Measurements from ENCODE around the gene HERPUD2. TPM values are rescaled to one million over a fixed set of nuclear protein-coding genes. Genes with fewer than 3 reads are reported as not detected.
"Not testable (repeated sequence)": the region's sequence is repeated elsewhere in the genome, so short reads cannot be mapped to it uniquely, and the experiment has no call there.

The HERPUD2 gene
- total RNA-seq, 1 donor from 2014 or later = 29.8 TPM

- TF ChIP-seq, protein P1, sequence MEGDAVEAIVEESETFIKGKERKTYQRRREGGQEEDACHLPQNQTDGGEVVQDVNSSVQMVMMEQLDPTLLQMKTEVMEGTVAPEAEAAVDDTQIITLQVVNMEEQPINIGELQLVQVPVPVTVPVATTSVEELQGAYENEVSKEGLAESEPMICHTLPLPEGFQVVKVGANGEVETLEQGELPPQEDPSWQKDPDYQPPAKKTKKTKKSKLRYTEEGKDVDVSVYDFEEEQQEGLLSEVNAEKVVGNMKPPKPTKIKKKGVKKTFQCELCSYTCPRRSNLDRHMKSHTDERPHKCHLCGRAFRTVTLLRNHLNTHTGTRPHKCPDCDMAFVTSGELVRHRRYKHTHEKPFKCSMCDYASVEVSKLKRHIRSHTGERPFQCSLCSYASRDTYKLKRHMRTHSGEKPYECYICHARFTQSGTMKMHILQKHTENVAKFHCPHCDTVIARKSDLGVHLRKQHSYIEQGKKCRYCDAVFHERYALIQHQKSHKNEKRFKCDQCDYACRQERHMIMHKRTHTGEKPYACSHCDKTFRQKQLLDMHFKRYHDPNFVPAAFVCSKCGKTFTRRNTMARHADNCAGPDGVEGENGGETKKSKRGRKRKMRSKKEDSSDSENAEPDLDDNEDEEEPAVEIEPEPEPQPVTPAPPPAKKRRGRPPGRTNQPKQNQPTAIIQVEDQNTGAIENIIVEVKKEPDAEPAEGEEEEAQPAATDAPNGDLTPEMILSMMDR (conservative IDR thresholded peaks at IDR 0.05) = no peak
- H3K4me3 Mint-ChIP-seq = no peak overlapping the region
- no peaks in the 10 kb centered on the region for H3K27me3 Mint-ChIP-seq
- no peak overlapping the region for H3K27ac Mint-ChIP-seq
- H3K36me3 Mint-ChIP-seq = peaks cover 29% of the 10 kb centered on the region
- peaks cover 6% of the 10 kb centered on the region for H3K9me3 Mint-ChIP-seq
- no peaks in the 10 kb centered on the region for H3K4me1 Mint-ChIP-seq (ENCODE audit: unreplicated experiment)
- no peak for DNase-seq (ENCODE audit: extremely low spot score, unreplicated experiment)
Observed at GRCh38 chr7:35680403-35681013, 14.4 kb downstream of the HERPUD2 start.

DNA sequence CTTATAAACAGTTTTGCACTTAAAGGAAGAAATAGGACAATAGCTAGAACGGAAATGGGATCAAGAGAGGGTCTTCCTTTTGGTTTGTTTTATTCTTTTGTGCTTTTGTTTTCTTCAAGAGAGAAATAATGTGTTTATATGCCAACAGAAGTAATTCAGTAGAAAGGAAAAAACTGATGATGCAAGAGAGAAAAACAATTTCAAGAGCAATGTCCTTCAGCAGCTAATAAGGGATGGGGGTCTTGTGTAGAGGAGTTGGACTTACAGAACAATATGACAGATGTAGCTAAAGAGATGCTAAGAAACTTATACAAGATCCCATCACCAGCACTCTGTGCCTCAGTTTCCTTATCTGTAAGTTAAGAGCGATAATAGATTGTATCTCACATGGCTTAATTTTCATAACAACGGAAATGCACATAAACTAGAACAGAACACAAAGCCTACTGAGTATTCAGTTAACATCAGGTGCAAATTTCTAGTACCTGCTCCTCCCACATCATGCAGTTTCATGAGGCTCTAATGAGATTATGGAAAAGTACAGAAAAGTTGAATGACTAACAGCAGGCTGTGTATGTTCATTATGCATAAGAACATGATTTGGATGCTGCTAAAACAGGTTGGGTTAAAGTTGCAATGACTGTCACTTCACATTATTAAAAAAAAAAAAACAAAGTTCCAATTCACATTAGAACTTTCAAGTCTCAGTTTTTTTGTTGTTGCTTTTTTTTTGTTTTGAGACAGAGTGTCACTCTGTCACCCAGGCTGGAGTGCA, 17.2 kb downstream of the HERPUD2 start:
- no peak overlapping the region for H3K27ac Mint-ChIP-seq
- H3K36me3 Mint-ChIP-seq = peaks cover 18% of the 10 kb centered on the region
- H3K9me3 Mint-ChIP-seq = no peaks in the 10 kb centered on the region
- DNase-seq (ENCODE audit: extremely low spot score, unreplicated experiment) = no peak
- TF ChIP-seq, protein P1 (conservative IDR thresholded peaks at IDR 0.05) = no peak
- H3K27me3 Mint-ChIP-seq = no peaks in the 10 kb centered on the region
- H3K4me1 Mint-ChIP-seq (ENCODE audit: unreplicated experiment) = no peaks in the 10 kb centered on the region
- H3K4me3 Mint-ChIP-seq = no peak overlapping the region

DNA sequence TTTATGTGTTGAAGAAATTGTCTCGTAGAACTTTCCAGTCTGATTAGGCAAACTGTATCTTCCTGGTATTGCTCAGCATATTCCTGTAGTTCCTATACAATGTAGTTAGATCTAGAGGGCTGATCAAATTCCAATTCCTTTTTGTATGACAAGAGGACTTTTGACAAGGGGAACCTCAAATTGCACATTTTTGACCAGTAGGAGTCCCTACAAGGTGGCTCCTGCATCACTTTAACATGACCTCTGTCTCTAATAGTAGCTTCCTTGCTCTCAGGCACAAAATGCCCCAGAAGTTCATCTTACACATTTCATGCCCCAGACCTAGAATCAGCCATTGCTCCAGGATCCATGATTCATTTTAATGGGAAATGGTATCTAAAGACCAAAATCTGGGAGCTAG, 18.7 kb downstream of the HERPUD2 start:
- no peaks in the 10 kb centered on the region for H3K4me1 Mint-ChIP-seq (ENCODE audit: unreplicated experiment)
- DNase-seq (ENCODE audit: extremely low spot score, unreplicated experiment) = no peak
- H3K36me3 Mint-ChIP-seq = peaks cover 11% of the 10 kb centered on the region
- H3K27me3 Mint-ChIP-seq = no peaks in the 10 kb centered on the region
- no peak overlapping the region for H3K27ac Mint-ChIP-seq
- no peaks in the 10 kb centered on the region for H3K9me3 Mint-ChIP-seq
- no peak overlapping the region for H3K4me3 Mint-ChIP-seq
- TF ChIP-seq, protein P1 (conservative IDR thresholded peaks at IDR 0.05) = no peak

GRCh38 chr7:35670856-35671569, 23.9 kb downstream of the HERPUD2 start:
- Mint-ChIP-seq H3K9me3 (peaks cover 4% of the 10 kb centered on the region), H3K36me3 (peaks cover 30% of the 10 kb centered on the region), H3K27ac (no peak overlapping the region), H3K4me1 (ENCODE audit: unreplicated experiment) (no peaks in the 10 kb centered on the region), H3K27me3 (no peaks in the 10 kb centered on the region), H3K4me3 (no peak overlapping the region)
- no peak for DNase-seq (ENCODE audit: extremely low spot score, unreplicated experiment)
- TF ChIP-seq, protein P1 (conservative IDR thresholded peaks at IDR 0.05) = no peak

GRCh38 chr7:35660411-35660810, 34.5 kb downstream of the HERPUD2 start:
- not testable (repeated sequence) for H3K4me1 Mint-ChIP-seq (ENCODE audit: unreplicated experiment); H3K4me3 Mint-ChIP-seq; H3K27ac Mint-ChIP-seq; H3K27me3 Mint-ChIP-seq; DNase-seq (ENCODE audit: extremely low spot score, unreplicated experiment)
- Mint-ChIP-seq H3K9me3 (peaks cover 10% of the 10 kb centered on the region), H3K36me3 (peaks cover 60% of the 10 kb centered on the region)
